Urinary bladder (tissue), 4 donors: ENCODE measurements around the gene APOB. TPM values are rescaled to one million over a fixed set of nuclear protein-coding genes. Genes with fewer than 3 reads are reported as not detected.
"Not testable (repeated sequence)": the region's sequence is repeated elsewhere in the genome, so short reads cannot be mapped to it uniquely, and the experiment has no call there.

Source experiments
- DNase-seq: peaks from one replicate; pipeline ENCODE4 v3.0.0-alpha.2; 2015; ENCODE audit errors: extremely low spot score
- H3K27ac ChIP-seq: one replicate; pipeline ENCODE4 v1.5.1; 2013; ENCODE audit warnings: low read depth, mild to moderate bottlenecking, moderate library complexity
- H3K36me3 ChIP-seq: one replicate; pipeline ENCODE4 v1.6.1; 2013; ENCODE audit warnings: mild to moderate bottlenecking, moderate library complexity; ENCODE audit not compliant: insufficient read depth
- H3K4me1 ChIP-seq: one replicate; pipeline ENCODE4 v1.6.1; 2013; ENCODE audit warnings: mild to moderate bottlenecking, moderate library complexity; ENCODE audit not compliant: insufficient read depth
- H3K4me3 ChIP-seq: one replicate; pipeline ENCODE4 v1.5.1; 2013; ENCODE audit warnings: low read depth, low read length
- WGBS: extraction: QIAGEN DNeasy Blood & Tissue Kit; methylation state at CpG from one replicate; pipeline ENCODE4 v1.1.7; 2013; 5-methylcytosine and 5-hydroxymethylcytosine counted together
- polyA plus RNA-seq: library from polyadenylated mRNA; stranded (reverse); fragments of 200-250 nt; gene quantifications from one replicate; pipeline ENCODE4 v1.2.3, GENCODE V29; 2013
- total RNA-seq: library from RNA; depleted of rRNA; stranded (reverse); fragments of >200 nt; gene quantifications from one replicate; pipeline ENCODE4 v1.2.3, GENCODE V29; 2014
- donor health status: healthy with polysubstance abuse.
- donor health status: healthy.

Gene APOB
- total and polyA plus RNA-seq, 2 donors, result 0.32 to 0.49 TPM

DNA sequence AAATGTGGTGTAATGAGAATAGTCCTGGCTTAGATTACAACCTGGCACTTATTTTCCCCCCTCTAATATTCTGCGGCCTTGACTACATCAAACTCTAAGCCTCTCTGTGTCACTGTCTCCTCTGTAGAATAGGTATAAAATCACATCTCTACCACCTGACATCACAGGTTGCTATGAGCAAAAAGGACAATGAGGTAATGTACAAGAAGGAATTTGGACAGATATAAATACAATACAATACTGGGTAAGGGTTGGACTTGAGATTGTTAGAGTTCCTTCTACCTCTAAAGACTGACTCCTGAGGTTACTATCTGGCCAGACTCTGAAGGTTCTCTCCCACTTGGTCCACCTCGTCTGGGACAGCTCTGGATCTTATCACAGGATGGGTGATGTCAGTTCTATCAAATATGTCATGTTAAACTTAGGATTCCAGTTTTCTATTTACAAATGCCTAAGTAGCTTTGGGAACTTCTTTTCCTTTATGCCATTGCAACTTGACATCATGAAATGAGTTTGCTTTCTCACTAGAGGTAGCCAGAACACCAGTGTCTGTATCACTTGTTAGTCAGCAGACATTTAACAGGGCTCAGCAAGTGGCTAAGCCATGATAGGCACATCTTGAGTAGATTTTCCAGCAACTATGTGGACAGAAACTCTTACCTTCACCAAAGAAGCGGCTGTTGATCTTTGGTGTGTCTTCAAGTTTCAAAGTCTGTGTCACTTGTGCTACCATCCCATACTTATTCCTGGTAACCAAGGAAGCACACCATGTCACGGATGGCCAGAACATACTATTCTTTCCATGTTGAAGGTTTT lies 9.5 kb downstream of the APOB start:
- 83% methylated on average over 4 of the region's 4 CpGs for WGBS
- DNase-seq, result no peak
- no peaks in the 10 kb centered on the region for H3K4me1 ChIP-seq
- H3K4me3 ChIP-seq, result no peak overlapping the region
- no peaks in the 10 kb centered on the region for H3K36me3 ChIP-seq
- no peak overlapping the region for H3K27ac ChIP-seq

DNA sequence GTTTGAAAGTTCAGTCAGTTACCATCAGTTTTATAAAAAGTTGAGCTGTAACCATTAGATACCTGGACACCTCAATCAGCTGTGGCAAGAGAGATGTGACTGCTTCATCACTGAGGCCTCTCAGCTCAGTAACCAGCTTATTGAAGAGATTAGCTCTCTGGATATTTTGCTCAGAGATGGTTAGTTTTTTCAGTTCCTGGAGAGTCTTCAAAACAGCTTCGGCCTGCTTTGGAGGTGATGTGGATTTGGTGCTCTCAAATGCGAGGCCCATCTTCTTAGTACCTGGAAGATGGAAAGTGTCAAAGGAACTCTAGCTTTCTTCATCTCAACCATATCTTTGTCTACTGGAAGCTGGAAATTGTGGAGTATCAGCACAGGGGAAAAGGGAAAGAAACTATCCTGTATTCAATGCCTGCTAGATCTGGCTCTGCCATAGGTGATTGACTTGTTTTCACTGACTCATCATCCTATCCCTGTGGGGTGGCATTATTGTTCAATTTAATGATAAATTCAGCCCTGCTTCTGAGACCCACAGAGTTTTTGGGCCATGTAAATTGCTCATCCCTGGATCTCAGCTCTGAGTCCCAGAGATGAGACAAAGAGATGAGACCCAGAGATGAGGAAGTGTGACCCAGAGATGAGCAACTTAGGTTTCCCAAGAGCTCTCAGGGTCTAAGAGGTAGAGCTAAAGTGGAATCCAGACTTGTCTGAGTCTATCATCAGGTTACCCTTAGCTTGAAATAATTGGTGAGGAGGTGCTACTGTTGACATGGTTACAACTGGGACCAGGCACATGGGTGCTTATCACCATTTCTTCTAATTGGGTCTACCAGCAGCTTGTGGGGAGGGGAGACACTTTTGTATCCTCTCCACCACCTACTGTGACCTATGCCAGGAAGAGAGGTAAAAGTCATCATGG lies 10.4 kb downstream of the APOB start:
- no peak for DNase-seq
- Histone ChIP-seq H3K36me3 (no peaks in the 10 kb centered on the region), H3K4me3 (no peak overlapping the region), H3K4me1 (no peaks in the 10 kb centered on the region), H3K27ac (no peak overlapping the region)
- 96% methylated on average over 2 of the region's 2 CpGs for WGBS

DNA sequence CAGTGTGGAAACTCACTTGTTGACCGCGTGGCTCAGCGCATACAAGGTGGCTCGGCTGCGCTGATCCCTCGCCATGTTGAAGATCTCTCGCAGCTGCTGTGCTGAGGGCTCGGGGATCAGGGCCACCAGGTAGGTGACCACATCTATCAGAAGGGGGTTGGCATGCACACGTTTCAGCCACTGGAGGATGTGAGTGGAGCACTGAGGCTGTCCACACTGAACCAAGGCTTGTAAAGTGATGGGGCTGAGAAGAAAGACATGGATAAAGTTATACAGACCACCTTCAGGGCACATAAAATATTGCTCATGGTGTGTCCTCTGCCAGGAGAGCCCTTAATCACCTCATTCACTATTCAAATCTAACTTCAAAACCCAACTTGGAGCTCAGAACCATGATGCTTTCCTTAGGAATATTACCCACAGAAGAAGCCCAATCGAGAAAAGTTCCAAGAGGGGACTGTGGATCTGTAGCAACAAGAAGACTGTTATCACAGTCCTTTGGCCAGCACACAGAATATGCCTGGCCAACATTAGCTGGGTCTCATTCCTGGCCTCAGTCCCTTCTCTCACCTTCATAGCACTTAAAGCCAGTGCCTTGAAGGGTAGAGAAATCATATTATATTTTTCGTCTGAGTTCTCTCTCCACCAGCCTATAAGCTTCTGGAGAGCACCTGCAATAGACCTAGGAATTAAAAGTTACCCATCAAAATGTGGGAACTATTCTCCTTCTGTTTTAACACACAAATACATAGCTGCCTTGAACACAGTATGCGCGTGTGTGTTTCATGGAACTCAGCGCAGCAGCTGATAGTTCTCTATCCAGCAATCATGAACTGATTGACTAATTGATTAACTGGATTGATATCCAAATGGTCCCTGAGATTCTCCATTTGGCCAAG lies 11.3 kb downstream of the APOB start:
- DNase-seq, result no peak
- no peaks in the 10 kb centered on the region for H3K4me1 ChIP-seq
- H3K4me3 ChIP-seq, result no peak overlapping the region
- no peak overlapping the region for H3K27ac ChIP-seq
- no peaks in the 10 kb centered on the region for H3K36me3 ChIP-seq
- WGBS, result 90% methylated on average over 14 of the region's 14 CpGs

DNA sequence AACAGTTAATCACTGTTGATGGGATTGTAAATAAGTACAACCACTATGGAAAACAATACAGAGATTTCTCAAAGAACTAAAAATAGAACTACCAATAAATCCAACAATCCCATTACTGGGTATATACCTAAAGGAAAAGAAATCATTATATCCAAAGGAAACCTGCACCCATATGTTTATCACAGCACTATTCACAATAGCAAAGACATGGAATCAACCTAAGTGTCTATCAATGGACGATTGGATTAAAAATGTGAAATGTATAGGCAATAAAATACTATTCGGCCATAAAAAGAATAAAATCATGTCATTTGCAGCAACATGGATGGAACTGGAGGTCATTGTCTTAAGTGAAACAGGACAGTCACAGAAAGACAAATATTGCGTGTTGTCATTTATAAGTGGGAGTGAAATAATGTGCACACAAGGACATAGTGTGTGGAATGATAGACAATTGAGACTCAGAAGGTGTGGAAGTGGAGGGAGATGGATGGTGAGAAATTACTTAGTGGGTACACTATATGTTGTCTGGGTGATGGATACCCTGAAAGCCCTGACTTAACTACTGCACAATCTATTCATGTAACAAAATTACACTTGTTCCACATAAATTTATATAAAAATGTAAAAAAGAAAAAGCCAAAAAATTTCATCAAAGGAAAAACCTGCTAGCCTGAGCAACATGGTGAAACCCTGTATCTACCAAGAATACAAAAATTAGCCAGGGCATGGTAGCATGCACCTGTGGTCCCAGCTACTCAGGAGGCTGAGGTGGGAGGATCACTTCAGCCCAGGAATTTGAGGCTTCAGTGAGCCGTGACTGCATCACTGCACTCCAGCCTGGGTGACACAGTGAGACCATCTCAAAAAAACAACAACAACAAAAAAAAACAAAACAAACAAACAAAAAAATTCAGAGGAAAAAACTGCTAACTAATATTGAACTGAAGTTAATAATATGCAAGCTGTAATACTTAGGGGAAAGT lies 12.6 kb downstream of the APOB start:
- H3K4me1 ChIP-seq, result no peaks in the 10 kb centered on the region
- DNase-seq, result no peak
- H3K36me3 ChIP-seq, result no peaks in the 10 kb centered on the region
- no peak overlapping the region for H3K4me3 ChIP-seq
- WGBS, result 83% methylated on average over 4 of the region's 4 CpGs
- H3K27ac ChIP-seq, result no peak overlapping the region

DNA sequence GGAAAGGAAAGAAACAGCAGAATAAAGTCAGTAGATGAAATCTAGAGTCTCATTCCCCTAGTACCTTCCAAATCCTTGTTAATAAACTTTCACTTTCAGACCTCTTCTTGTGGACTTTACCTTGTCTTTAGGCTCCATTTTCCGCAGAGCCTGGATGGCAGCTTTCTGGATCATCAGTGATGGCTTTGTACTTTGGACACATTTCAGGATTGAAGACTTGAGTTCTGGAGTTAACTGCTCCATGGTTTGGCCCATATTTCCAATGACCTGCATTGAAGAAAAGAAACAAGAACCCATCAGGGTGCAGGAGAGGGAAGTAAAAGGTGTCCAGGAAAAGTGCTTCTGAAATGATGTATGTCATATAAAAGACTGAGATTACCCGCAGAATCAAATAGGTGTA lies 14.4 kb downstream of the APOB start:
- no peaks in the 10 kb centered on the region for H3K36me3 ChIP-seq
- H3K27ac ChIP-seq, result no peak overlapping the region
- H3K4me1 ChIP-seq, result no peaks in the 10 kb centered on the region
- no peak overlapping the region for H3K4me3 ChIP-seq
- 88% methylated on average over 2 of the region's 2 CpGs for WGBS
- no peak for DNase-seq

DNA sequence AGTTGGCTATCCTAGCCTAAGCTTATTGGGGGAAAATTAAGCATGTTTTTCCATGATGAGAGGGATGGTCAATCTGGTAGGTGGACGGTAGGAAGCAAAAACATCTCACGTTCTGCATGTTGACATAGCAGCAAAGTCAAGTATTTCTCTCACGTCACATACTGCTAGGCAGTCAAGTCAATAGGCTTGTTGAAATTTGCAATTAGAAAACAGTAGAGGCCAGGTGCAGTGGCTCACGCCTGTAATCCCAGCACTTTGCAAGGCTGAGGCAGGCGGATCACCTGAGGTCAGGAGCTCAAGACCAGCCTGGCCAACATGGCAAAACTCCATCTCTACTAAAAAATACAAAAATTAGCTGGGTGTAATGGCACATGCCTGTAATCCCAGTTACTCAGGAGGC lies 14.9 kb downstream of the APOB start:
- not testable (repeated sequence) for H3K4me1 ChIP-seq, H3K27ac ChIP-seq, DNase-seq, H3K36me3 ChIP-seq, H3K4me3 ChIP-seq
- 90% methylated on average over 5 of the region's 5 CpGs for WGBS

DNA sequence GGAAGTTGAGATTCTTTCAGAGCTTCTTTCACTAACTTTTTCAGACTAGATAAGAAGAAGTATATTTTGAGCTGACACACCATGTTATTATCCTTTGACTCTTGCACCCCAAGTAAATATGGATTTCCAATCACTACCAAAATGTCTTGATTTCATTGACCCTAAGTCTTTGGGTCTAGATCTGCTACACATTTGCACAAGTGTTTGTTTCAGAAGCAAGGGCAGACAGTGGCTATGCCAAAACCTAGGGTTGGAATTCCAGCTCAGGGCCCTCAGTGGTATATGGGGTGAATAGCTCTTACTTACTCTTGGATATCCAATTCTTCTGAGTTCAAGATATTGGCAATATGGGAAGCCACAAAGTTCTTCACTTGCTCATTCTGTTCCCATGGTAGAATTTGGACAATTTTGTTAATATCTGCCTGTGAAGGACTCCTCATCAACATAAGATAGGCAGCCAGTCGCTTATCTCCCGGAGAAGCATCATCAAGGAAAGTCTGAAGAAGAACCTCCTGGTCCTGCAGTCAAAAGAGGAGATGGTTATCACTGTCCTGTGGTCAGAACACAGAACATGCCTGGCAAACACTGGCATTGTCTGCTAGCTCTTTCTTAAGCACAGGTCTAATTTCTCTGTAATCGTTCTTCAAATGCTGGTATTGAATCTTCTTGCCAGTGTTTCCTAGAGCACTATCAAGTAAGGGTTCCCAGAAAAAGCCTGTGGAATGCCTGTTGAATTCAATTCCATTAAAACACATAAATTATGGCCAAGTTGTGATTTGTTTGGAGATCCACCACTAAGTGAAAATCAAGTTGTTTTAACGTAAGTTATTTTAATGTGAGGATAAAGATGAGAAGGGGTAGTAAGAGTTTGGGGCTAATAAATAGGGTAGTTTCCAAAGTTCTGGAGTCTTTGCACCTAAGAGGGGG lies 15.6 kb downstream of the APOB start:
- no peak for DNase-seq
- Histone ChIP-seq H3K4me1 (no peaks in the 10 kb centered on the region), H3K36me3 (no peaks in the 10 kb centered on the region), H3K4me3 (no peak overlapping the region), H3K27ac (no peak overlapping the region)
- 89% methylated on average over 4 of the region's 4 CpGs for WGBS

DNA sequence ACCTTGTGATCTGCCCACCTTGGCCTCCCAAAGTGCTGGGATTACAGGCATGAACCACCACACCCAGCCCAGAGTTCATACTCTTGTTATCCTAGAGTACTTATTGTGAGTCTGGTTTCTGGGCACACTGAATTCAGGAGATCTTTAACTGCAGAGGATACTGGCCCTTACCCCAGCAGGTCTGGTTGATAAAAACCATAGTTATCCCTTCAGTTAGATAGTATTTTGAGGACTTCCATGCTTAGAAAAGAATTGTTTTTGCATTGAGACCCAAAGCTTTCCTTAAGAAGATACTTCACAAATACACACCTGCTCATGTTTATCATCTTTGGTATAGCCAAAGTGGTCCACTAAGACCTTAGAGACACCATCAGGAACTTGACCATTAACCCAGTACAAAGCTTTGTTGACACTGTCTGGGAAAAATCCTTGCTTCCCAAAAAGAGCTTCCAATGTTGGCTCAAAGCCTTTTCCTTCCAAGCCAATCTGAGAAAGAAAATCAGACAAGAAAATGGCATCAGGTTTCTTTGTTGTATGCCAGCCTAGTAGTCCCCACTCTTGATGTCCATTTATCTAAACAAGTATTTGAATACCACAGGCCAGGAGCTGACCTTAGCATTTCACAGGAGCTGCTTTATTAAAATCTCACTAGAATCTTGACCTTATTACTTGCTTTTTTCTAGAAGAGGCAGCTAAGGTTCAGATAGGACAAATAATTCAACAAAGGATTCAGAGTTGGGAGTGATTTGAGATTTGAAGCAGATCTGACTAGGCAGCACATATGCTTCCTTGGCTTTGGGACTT lies 17.2 kb downstream of the APOB start:
- H3K36me3 ChIP-seq, result no peaks in the 10 kb centered on the region
- H3K4me3 ChIP-seq, result no peak overlapping the region
- no peak overlapping the region for H3K27ac ChIP-seq
- DNase-seq, result no peak
- no peaks in the 10 kb centered on the region for H3K4me1 ChIP-seq

DNA sequence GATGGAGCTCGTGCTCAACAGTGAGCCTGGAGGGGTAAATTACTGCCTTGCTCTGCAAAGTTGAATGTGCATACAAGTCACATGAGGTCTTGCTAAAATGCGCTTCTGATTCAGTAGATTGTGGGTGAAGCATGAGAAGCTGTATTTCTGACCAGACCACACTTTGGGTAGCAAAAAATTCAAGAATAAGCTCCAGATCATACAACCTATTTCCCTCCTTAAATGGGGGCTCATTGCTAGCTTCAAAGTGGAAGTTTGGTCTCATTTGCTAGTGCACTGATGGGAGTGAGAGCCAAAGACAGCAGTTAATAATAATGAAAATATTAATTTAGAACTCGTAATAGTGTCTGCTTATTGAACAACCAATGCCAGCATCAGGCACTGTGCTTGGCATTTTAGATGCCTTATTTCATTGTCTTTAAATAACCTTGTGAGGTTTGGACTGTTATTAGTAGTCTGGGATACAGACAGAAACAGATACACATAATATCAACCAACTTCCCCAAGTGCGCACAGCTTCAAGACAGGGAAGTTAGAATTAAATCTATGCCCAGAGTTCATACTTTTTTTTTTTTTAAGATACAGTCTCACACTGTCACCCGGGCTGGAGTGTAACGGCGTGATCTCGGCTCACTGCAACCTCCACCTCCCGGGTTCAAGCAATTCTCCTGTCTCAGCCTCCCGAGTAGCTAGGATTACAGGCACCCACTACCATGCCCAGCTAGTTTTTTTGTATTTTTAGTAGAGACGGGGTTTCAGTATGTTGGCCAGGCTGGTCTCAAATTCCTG lies 18.0 kb downstream of the APOB start:
- Histone ChIP-seq H3K4me3 (no peak overlapping the region), H3K27ac (no peak overlapping the region), H3K36me3 (no peaks in the 10 kb centered on the region), H3K4me1 (no peaks in the 10 kb centered on the region)
- DNase-seq, result no peak
- 89% methylated on average over 11 of the region's 11 CpGs for WGBS

DNA sequence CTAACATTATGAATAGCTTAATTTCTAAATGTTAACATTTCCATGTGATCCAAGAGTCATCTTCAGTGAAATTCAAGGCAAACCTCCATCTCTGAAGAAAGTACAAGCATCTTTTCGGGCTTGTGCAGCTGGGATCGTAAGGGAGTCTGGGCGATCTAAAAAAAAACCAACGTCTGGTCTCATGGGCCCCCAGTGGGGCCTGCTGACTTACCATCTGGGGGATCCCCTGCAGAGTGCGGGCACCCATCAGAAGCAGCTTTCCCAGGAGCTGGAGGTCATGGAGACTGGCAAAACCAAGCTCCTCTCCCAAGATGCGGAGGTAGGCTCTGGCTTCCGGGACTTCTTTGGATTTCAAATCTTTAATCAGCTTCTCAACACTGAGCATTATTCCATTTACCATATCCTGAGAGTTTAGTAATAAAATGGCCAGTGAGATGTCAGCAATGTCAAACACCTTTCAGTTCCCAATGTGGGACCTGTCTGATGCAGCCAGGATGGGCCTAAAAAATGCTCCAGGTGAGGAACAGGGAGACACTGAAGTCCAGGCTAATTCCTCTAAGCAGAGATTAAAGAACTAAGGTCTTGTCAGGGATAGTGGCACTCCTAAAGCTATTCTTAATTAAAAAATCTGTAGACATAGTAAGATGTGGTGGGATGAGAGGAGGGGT lies 19.0 kb downstream of the APOB start:
- H3K27ac ChIP-seq, result no peak overlapping the region
- WGBS, result 92% methylated on average over 7 of the region's 7 CpGs
- H3K36me3 ChIP-seq, result no peaks in the 10 kb centered on the region
- DNase-seq, result no peak
- H3K4me1 ChIP-seq, result no peaks in the 10 kb centered on the region
- no peak overlapping the region for H3K4me3 ChIP-seq
